H1 (cell line): ENCODE results near the gene TCF25. TPM values are rescaled to one million over a fixed set of nuclear protein-coding genes. Genes with fewer than 3 reads are reported as not detected.

Source experiments
- CTCF ChIA-PET: fragments of 300-600 bp; sonication (Branson Sonifier 250); formaldehyde crosslinking; loops from one replicate; lab custom pipeline; 2021; ENCODE audit not compliant: partially characterized antibody; lab: Charles Lee
- POLR2A ChIA-PET: fragments of 300-600 bp; sonication (Branson Sonifier 250); formaldehyde crosslinking; loops from one replicate; lab custom pipeline; 2021; ENCODE audit warnings: inconsistent platforms; ENCODE audit not compliant: partially characterized antibody; lab: Charles Lee
- DNase-seq, 2 experiments: peaks; one replicate each; pipeline versions ENCODE4 v3.0.0 to v3.0.0-alpha.2; 2010 to 2022; ENCODE audit warnings: low spot score in 2 of 2, low read depth in 1 of 2, mixed read lengths in 1 of 2
- FAIRE-seq: peaks from 2 replicates; lab custom pipeline; 2011; peaks lifted over from hg19 to GRCh38; lab: Jason Lieb, UNC
- H2AFZ ChIP-seq: 2 replicates; pipeline ENCODE4 v1.8.1; 2012; ENCODE audit warnings: low read length, inconsistent platforms
- H2AK5ac ChIP-seq: 2 replicates; pipeline ENCODE4 v1.6.1; 2013; ENCODE audit warnings: low read depth, low read length
- H2BK120ac ChIP-seq: replicated peaks from 2 replicates; pipeline ENCODE3; 2013; ENCODE audit warnings: low read depth, low read length, inconsistent platforms
- H2BK12ac ChIP-seq: 2 replicates; pipeline ENCODE4 v1.6.1; 2013; ENCODE audit warnings: low read depth, low read length
- H2BK15ac ChIP-seq: 2 replicates; pipeline ENCODE4 v1.6.1; 2013; ENCODE audit warnings: low read length
- H2BK20ac ChIP-seq: 2 replicates; pipeline ENCODE4 v1.6.1; 2013; ENCODE audit warnings: low read length
- H2BK5ac ChIP-seq: 2 replicates; pipeline ENCODE4 v1.6.1; 2013; ENCODE audit warnings: low read depth, low read length
- H3K14ac ChIP-seq: 2 replicates; pipeline ENCODE4 v1.6.1; 2013; ENCODE audit warnings: inconsistent platforms; ENCODE audit not compliant: insufficient read length
- H3K18ac ChIP-seq: 2 replicates; pipeline ENCODE4 v1.6.1; 2013; ENCODE audit warnings: low read length; ENCODE audit errors: extremely low read depth
- H3K23ac ChIP-seq: 2 replicates; pipeline ENCODE4 v1.6.1; 2013; ENCODE audit warnings: inconsistent platforms; ENCODE audit not compliant: insufficient read length
- H3K23me2 ChIP-seq: 2 replicates; pipeline ENCODE4 v1.6.1; 2013; ENCODE audit warnings: low read depth, low read length
- H3K27ac ChIP-seq: 2 replicates; pipeline ENCODE4 v1.6.1; 2011; ENCODE audit warnings: low read depth, low read length, inconsistent platforms
- H3K27me3 ChIP-seq, 4 experiments: replicated peaks in 1 of 4; 1 replicate in 1 of 4; 2 replicates in 3 of 4; pipeline versions ENCODE4 v1.6.1 to v1.8.1; 2011 to 2013; ENCODE audit warnings: low read length in 3 of 4, mild to moderate bottlenecking in 3 of 4, inconsistent platforms in 2 of 4, mixed read lengths in 2 of 4, moderate library complexity in 1 of 4; ENCODE audit not compliant: control insufficient read depth in 3 of 4, insufficient read depth in 3 of 4; ENCODE audit errors: extremely low read depth in 1 of 4
- H3K36me3 ChIP-seq, 4 experiments: 2 replicates each; pipeline versions ENCODE4 v1.6.1 to v1.8.1; 2011 to 2013; ENCODE audit warnings: mild to moderate bottlenecking in 4 of 4, low read length in 3 of 4, moderate library complexity in 2 of 4, control low read depth in 1 of 4, inconsistent platforms in 1 of 4; ENCODE audit not compliant: insufficient read depth in 4 of 4, control insufficient read depth in 2 of 4
- H3K4ac ChIP-seq: replicated peaks from 2 replicates; pipeline ENCODE3; 2013; ENCODE audit warnings: low read length, low read depth, mixed read lengths, inconsistent platforms; ENCODE audit not compliant: insufficient read length
- H3K4me1 ChIP-seq, 4 experiments: replicated peaks in 1 of 4; 1 replicate in 1 of 4; 2 replicates in 3 of 4; pipeline versions ENCODE4 v1.6.1 to v1.8.1; 2011 to 2013; ENCODE audit warnings: low read length in 3 of 4, inconsistent platforms in 2 of 4, mixed read lengths in 1 of 4; ENCODE audit not compliant: insufficient read depth in 4 of 4, control insufficient read depth in 3 of 4
- H3K4me2 ChIP-seq, 2 experiments: 2 replicates each; pipeline versions ENCODE4 v1.6.1 to v1.8.1; 2011 to 2013; ENCODE audit warnings: low read depth in 2 of 2, low read length in 2 of 2, control low read depth in 1 of 2, inconsistent platforms in 1 of 2, mild to moderate bottlenecking in 1 of 2; ENCODE audit not compliant: insufficient read depth in 1 of 2
- H3K4me3 ChIP-seq, 4 experiments: fragments of 200-600, 300-600 bp in 1 of 4; sonication (generic), shearing (Covaris generic), sonication (Bioruptor Twin) in 1 of 4; 2 replicates each; pipeline versions ENCODE4 v1.5.1 to v1.8.1; 2011 to 2016; ENCODE audit warnings: low read length in 4 of 4, low read depth in 3 of 4, control low read depth in 2 of 4, inconsistent platforms in 2 of 4, mild to moderate bottlenecking in 2 of 4, mixed read lengths in 1 of 4, moderate library complexity in 1 of 4; ENCODE audit not compliant: insufficient read depth in 2 of 4; ENCODE audit errors: extremely low read depth in 1 of 4
- H3K56ac ChIP-seq: replicated peaks from 2 replicates; pipeline ENCODE3; 2013; ENCODE audit warnings: low read depth, mild to moderate bottlenecking, mixed read lengths, low read length, inconsistent platforms; ENCODE audit not compliant: insufficient read length
- H3K79me1 ChIP-seq: 2 replicates; pipeline ENCODE4 v1.6.1; 2013; ENCODE audit warnings: low read depth, low read length, control low read depth
- H3K79me2 ChIP-seq, 2 experiments: 2 replicates each; pipeline versions ENCODE4 v1.6.1 to v1.8.1; 2012 to 2013; ENCODE audit warnings: low read length in 2 of 2, mild to moderate bottlenecking in 2 of 2, inconsistent platforms in 1 of 2; ENCODE audit not compliant: insufficient read depth in 2 of 2, control insufficient read depth in 1 of 2
- H3K9ac ChIP-seq, 4 experiments: replicated peaks in 1 of 4; 1 replicate in 1 of 4; 2 replicates in 3 of 4; pipeline versions ENCODE4 v1.6.1 to v1.8.1; 2011 to 2013; ENCODE audit warnings: low read depth in 3 of 4, low read length in 3 of 4, control low read depth in 2 of 4, mild to moderate bottlenecking in 2 of 4, moderate library complexity in 2 of 4, inconsistent platforms in 1 of 4; ENCODE audit errors: extremely low read depth in 1 of 4
- H3K9me3 ChIP-seq, 2 experiments: 2 replicates each; pipeline versions ENCODE4 v1.6.1 to v1.8.1; 2012 to 2013; ENCODE audit warnings: mild to moderate bottlenecking in 2 of 2, moderate library complexity in 2 of 2, control low read depth in 1 of 2, inconsistent platforms in 1 of 2, low read depth in 1 of 2, low read length in 1 of 2, mixed read lengths in 1 of 2; ENCODE audit not compliant: insufficient read depth in 2 of 2
- H4K20me1 ChIP-seq, 2 experiments: replicated peaks in 1 of 2; 2 replicates each; pipeline versions ENCODE3 to v1.8.1; 2011 to 2013; ENCODE audit warnings: inconsistent platforms in 2 of 2, low read length in 2 of 2, mild to moderate bottlenecking in 1 of 2; ENCODE audit not compliant: insufficient read depth in 2 of 2, control insufficient read depth in 1 of 2
- H4K5ac ChIP-seq: 2 replicates; pipeline ENCODE4 v1.6.1; 2013; ENCODE audit warnings: low read length, low read depth, mixed read lengths, inconsistent platforms; ENCODE audit not compliant: insufficient read length
- H4K8ac ChIP-seq: 2 replicates; pipeline ENCODE4 v1.8.0; 2013; ENCODE audit warnings: mild to moderate bottlenecking, moderate library complexity, low read length, inconsistent platforms; ENCODE audit not compliant: insufficient read depth; ENCODE audit errors: extremely low read depth
- H4K91ac ChIP-seq: replicated peaks from 2 replicates; pipeline ENCODE3; 2013; ENCODE audit warnings: low read length, mixed read lengths, inconsistent platforms; ENCODE audit not compliant: insufficient read length
- ASH2L ChIP-seq: fragments of 200-600, 300-600 bp; sonication (generic); IDR thresholded peaks from one replicate; pipeline ENCODE4 v1.7.1; 2017; ENCODE audit warnings: low read length
- SIN3A ChIP-seq, 2 experiments: IDR thresholded peaks in 1 of 2; conservative IDR thresholded peaks in 1 of 2; 2 replicates each; pipeline ENCODE4 v1.6.1; 2011 to 2012; ENCODE audit warnings: low read length in 2 of 2, improper control_type of control experiment in 1 of 2, low read depth in 1 of 2, mild to moderate bottlenecking in 1 of 2
- WGBS, 2 experiments: shearing (Covaris generic) in 1 of 2; methylation state at CpG; one replicate each; pipeline versions ENCODE4 v1.1.6 to v1.1.7; 2013 to 2015; ENCODE audit warnings: low lambda C conversion rate in 2 of 2, mixed read lengths in 2 of 2, inconsistent platforms in 1 of 2, low coverage in 1 of 2, missing lambda C conversion rate in 1 of 2; ENCODE audit not compliant: insufficient replicate concordance in 2 of 2, insufficient coverage in 1 of 2, insufficient read length in 1 of 2; ENCODE audit errors: extremely low coverage in 1 of 2, missing lambda C conversion rate in 1 of 2; 5-methylcytosine and 5-hydroxymethylcytosine counted together
- polyA plus RNA-seq, 7 experiments: library from polyadenylated mRNA; depleted of rRNA in 3 of 7; stranded (reverse) in 5 of 7; unstranded in 2 of 7; fragments of >200 nt in 5 of 7; fragments of 200-250 nt in 2 of 7; gene quantifications; 1 replicate in 5 of 7; 2 replicates in 1 of 7; 4 replicates in 1 of 7; pipeline versions ENCODE4 v1.2.1 to v1.2.3, GENCODE V29; 2011 to 2013; ENCODE audit warnings: missing spikeins in 2 of 7, mixed read lengths in 2 of 7
- total RNA-seq: library from RNA; stranded (reverse); fragmentation: NEBNext Ultra II Directional; extraction: Animal tissue kit (Norgen Biotek cat#: 25700); gene quantifications from 2 replicates; pipeline ENCODE4 v1.2.1, GENCODE V29; 2021

Gene TCF25
- total and polyA plus RNA-seq, 2 of the 8 experiments (the other 6 are each of a cell fraction or from before 2014, with no cell fraction given), result 78.1 to 102 TPM

DNA sequence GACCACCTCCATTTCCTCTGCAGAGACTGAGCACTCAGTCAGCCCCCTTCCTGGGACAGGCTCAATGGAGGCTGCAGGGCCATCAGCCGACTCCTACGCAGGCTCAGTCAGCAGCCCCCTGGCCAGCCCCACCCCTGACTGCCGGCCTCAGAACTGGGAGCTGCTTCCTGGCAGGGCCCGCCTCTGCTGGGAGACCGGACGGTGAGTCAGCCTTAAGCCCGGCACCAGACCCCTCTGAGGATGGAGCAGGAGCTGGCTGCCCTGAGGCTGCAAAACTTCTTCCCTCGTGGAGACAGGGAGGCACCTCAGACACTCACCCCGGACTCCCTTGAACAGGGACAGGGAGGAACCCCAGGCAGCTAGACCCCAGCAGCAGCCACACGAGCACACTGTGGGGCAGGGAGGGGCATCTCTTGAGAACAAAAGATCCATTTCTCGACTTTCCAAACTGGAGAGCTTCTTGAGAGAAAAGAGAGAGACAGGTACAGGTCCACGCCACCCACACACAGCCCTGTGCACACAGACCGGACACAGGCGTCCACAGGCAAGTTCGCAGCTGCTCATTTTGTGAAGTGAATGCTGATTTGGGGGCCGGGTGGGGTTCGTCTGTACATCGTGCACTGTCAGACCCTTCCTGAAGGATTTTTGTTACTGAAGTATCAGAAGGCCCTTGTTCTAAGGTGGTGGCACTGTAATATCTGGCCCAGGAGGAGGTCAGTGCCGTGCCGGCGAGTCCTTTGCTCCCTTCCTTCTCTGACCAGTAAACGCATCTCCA is 48.5 kb downstream of the TCF25 start:
- WGBS, 2 experiments, result 26% methylated on average over 19 of the region's 22 CpGs; no CpG with 5 or more reads in 1 of the 2 experiments
- H3K79me1 ChIP-seq, result no peaks in the 10 kb centered on the region
- peak overlapping the region; percentile 82 to 96 for H3K4me2 ChIP-seq
- H3K4me1 ChIP-seq, result peaks cover 0 to 34% (median 25%) of the 10 kb centered on the region in 4 experiments; a peak in 6 of 7 replicates
- H3K23me2 ChIP-seq, result peaks cover 31% of the 10 kb centered on the region
- peak overlapping the region; percentile 76 for H2BK120ac ChIP-seq
- FAIRE-seq, result no peak
- no peaks in the 10 kb centered on the region for H3K36me3 ChIP-seq
- no peaks in the 10 kb centered on the region for H3K9me3 ChIP-seq
- H4K91ac ChIP-seq, result peak overlapping the region; percentile 79
- ChIA-PET POLR2A (interaction anchor here (0.9 to 6.5 kb wide), 21 partner anchors 11 to 325 kb away, joined by 3 to 71 read pairs (median 6); partner anchors contain the start of genes CDK10, DBNDD1, DEF8 and FANCA), CTCF (interaction anchor here (0.6 to 8.7 kb wide), 5 partner anchors 12 to 224 kb away, joined by 3 to 70 read pairs (median 3); no protein-coding TSS in a partner anchor)
- H3K27ac ChIP-seq, result no peak overlapping the region
- H3K4me3 ChIP-seq, result peak overlapping the region; percentile 65 to 95 (median 72)
- TF ChIP-seq ASH2L (no peak), SIN3A (conservative IDR thresholded peaks at IDR 0.05 in 1 of 2, IDR thresholded peaks at IDR 0.05 in 1 of 2; ENCODE audit: low read depth in 1 of 2, low read length in 2 of 2) (0 out of 4 replicates have a peak, but pooled peaks of 1 of the 2 experiments have one; percentile 11)
- peaks cover 5 to 9% of the 10 kb centered on the region in 2 experiments for H4K20me1 ChIP-seq
- peak overlapping the region in 3 of 4 experiments; percentile 5 to 73 (median 52); a peak in 4 of 7 replicates for H3K9ac ChIP-seq
- H3K79me2 ChIP-seq, result no peaks in the 10 kb centered on the region
- H3K23ac ChIP-seq, result no peak overlapping the region
- no peak overlapping the region; the same call in 1 of the 2 replicates for H2AK5ac ChIP-seq
- peak overlapping the region; percentile 85; the same call in 1 of the 2 replicates for H2BK5ac ChIP-seq
- peak overlapping the region; percentile 79 for H3K4ac ChIP-seq
- no peak overlapping the region for H3K14ac ChIP-seq
- peak in 1 of 2 experiments; percentile 69 for DNase-seq
- peak overlapping the region; percentile 95; the same call in 1 of the 2 replicates for H2BK15ac ChIP-seq
- H2AFZ ChIP-seq, result no peak overlapping the region
- peaks cover 0 to 19% (median 16%) of the 10 kb centered on the region in 4 experiments; a peak in 6 of 7 replicates for H3K27me3 ChIP-seq
- H2BK12ac ChIP-seq, result peak overlapping the region; percentile 60; the same call in 1 of the 2 replicates
- peak overlapping the region; percentile 87 for H4K8ac ChIP-seq
- H4K5ac ChIP-seq, result no peak overlapping the region
- peak overlapping the region; percentile 63 for H3K56ac ChIP-seq
- peak overlapping the region; percentile 86 for H3K18ac ChIP-seq
- peak overlapping the region; percentile 55; the same call in 1 of the 2 replicates for H2BK20ac ChIP-seq
